Measurements from ENCODE around the gene ALDH18A1.

ALDH18A1 gene

GRCh38 chr10:95579835-95580535 lies 76.5 kb downstream of the ALDH18A1 start:
- DNase-seq (ENCODE audit: low read depth in 4 of 4, low spot score in 1 of 4) = no peak

DNA sequence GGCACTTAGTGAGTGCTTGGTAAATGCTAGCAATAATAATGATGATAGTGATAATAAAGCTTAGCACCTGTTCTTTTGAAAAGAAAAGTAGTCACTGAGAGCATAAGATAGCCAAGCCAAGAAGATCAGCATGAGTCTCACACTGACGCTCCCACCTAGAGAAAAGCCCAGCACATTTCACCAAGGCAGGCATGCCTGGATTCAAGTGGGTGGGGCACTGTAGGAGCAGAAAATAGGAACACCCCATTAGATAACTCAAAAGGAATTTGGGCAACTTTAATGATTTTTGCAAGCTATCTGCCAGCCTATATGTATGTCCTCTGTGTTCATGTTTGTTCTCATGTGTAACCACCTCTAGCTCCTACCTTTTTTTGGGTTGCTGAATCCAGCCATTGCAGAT lies 77.2 kb downstream of the ALDH18A1 start:
- DNase-seq (ENCODE audit: low read depth in 4 of 4, low spot score in 1 of 4) = no peak

- DNase-seq (ENCODE audit: low read depth in 4 of 4, low spot score in 1 of 4) = no peak
Observed at GRCh38 chr10:95578619-95579018, 77.9 kb downstream of the ALDH18A1 start.

GRCh38 chr10:95574649-95575365 lies 81.7 kb downstream of the ALDH18A1 start:
- DNase-seq (ENCODE audit: low read depth in 4 of 4, low spot score in 1 of 4) = no peak

- no peak for DNase-seq (ENCODE audit: low read depth in 4 of 4, low spot score in 1 of 4)
Observed at GRCh38 chr10:95573964-95574604, 82.4 kb downstream of the ALDH18A1 start.

- no peak for DNase-seq (ENCODE audit: low read depth in 4 of 4, low spot score in 1 of 4)
Observed at GRCh38 chr10:95573527-95573926, 83.0 kb downstream of the ALDH18A1 start.

DNA sequence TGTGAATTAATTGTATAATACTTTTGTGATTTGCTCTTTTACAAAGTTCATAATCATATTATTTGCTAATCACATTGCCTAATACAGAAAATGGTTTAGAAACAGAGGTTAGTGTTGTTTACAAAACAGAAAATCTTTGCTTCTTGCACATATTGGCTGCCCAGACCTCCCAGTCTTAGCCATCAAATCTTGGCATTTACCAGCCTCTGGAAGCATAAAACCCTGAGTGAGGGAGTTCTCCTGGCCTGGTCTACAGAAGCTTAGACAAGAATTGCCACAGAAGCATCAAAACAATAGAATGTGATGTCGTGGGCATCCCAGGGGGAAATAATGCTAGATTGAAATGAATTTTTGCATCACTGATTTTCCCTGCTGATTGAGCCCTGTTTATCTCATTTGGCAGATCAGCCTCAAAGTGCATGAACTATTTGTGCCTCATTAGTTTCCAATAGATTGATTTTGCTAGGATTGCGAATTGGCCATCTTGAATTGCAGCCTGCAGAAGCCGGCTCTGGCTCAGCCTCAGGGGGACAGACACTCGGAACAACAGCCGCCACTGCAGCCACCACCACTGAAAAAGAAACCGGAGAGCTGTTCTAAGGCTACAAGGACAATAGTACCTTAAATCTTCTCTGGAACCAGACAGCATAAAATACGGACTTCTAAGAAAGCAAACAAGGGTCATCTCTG lies 84.2 kb downstream of the ALDH18A1 start:
- no peak for DNase-seq (ENCODE audit: low read depth in 4 of 4, low spot score in 1 of 4)

DNA sequence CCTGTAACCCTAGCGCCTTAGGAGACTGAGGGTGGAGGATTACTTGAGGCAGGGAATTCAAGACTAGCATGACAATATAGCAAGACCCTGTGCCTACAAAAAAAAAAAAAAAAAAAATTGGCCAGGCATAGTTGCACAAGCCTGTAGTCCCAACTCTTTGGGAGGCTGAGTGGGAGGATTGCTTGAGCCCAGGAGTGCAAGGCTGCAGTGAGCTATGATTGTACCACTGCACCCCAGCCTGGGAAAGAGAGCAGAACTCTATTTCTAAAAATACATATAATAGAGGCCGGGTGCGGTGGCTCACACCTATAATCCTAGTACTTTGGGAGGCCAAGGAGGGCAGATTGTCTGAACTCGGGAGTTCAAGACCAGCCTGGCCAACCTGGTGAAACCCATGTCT lies 85.1 kb downstream of the ALDH18A1 start:
- DNase-seq (ENCODE audit: low read depth in 4 of 4, low spot score in 1 of 4) = no peak

DNA sequence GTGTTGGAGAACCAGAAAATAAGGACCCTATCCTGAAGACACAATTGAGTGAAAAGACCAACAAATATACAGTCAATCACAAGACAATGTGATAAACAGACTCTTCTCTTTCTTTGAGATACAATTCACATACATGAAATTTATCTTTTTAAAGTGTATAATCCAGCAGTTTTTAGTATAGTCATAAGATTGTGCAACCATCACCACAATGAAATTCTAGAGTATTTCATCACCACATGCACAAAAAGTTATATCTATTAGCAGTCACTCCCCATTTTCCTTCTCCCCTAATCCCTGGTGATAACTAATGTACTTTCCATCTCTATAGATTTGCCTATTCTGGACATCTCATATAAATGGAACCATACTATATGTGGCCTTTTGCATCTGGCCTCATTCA lies 87.1 kb downstream of the ALDH18A1 start:
- no peak for DNase-seq (ENCODE audit: low read depth in 4 of 4, low spot score in 1 of 4)

DNA sequence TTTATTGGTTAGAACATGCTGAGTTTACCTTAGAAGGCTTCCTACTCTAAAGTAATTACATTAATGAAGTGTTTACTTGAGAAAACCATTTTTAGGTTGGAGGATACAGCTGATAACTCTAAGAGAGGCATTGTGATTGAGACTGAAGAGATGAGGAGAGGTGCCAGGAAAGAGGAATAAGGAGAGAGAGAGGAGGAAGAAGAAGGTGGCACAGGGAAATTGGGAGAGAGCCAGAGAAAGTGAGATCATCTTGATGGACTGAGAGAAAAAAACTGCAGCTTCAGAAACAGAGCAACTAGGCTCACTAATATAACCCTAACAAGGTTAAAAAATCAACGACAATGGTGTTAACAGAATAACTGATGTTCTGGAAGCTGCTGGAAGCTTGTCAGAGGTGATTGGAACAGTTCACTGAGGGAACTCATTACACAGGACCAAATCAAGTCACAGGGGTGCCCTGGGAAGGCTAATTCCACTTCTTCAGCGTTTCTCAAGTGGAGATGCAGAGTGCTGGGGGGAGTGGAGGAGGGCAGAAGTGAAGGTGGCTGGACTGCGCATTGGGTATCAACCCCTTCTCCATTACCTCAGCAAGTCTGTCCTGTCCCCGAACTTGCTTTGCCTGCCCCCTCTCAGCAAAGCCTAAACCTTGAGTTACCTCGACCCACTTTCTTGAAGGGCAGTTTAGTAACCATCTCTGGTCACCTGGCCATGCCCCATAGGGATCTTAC lies 88.4 kb downstream of the ALDH18A1 start:
- no peak for DNase-seq (ENCODE audit: low read depth in 4 of 4, low spot score in 1 of 4)

GRCh38 chr10:95566136-95566535 lies 90.4 kb downstream of the ALDH18A1 start:
- no peak for DNase-seq (ENCODE audit: low read depth in 4 of 4, low spot score in 1 of 4)

- DNase-seq (ENCODE audit: low read depth in 4 of 4, low spot score in 1 of 4) = no peak
Observed at GRCh38 chr10:95565336-95565735, 91.2 kb downstream of the ALDH18A1 start.

GRCh38 chr10:95564291-95564690 lies 92.2 kb downstream of the ALDH18A1 start:
- no peak for DNase-seq (ENCODE audit: low read depth in 4 of 4, low spot score in 1 of 4)

- DNase-seq (ENCODE audit: low read depth in 4 of 4, low spot score in 1 of 4) = no peak
Observed at GRCh38 chr10:95562341-95562965, 94.1 kb downstream of the ALDH18A1 start.

DNA sequence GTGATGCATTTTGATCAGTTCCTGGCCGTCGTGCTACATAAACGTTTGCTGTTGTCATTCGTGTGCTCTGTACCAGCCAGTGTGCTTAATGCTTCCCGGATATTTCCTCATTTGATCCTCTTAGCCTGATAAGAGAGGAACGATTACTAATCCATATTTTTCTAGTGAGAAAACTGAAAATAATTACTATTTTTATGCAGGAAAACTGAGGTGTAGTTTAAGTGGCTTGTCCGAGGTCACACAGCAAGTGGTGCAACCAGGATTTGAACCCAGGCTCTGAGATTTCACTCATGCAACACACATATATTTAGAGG lies 94.7 kb downstream of the ALDH18A1 start:
- DNase-seq (ENCODE audit: low read depth in 4 of 4, low spot score in 1 of 4) = no peak

- peak; percentile 59 to 82 (median 66) for DNase-seq (ENCODE audit: low read depth in 4 of 4, low spot score in 1 of 4)
Observed at GRCh38 chr10:95561177-95561863, 95.2 kb downstream of the ALDH18A1 start, which contains the start of gene SORBS1. Gene SORBS1, minus strand, starts transcription at chr10:95561371. Its CDS starts 120,236 bp downstream, at chr10:95441135.

DNA sequence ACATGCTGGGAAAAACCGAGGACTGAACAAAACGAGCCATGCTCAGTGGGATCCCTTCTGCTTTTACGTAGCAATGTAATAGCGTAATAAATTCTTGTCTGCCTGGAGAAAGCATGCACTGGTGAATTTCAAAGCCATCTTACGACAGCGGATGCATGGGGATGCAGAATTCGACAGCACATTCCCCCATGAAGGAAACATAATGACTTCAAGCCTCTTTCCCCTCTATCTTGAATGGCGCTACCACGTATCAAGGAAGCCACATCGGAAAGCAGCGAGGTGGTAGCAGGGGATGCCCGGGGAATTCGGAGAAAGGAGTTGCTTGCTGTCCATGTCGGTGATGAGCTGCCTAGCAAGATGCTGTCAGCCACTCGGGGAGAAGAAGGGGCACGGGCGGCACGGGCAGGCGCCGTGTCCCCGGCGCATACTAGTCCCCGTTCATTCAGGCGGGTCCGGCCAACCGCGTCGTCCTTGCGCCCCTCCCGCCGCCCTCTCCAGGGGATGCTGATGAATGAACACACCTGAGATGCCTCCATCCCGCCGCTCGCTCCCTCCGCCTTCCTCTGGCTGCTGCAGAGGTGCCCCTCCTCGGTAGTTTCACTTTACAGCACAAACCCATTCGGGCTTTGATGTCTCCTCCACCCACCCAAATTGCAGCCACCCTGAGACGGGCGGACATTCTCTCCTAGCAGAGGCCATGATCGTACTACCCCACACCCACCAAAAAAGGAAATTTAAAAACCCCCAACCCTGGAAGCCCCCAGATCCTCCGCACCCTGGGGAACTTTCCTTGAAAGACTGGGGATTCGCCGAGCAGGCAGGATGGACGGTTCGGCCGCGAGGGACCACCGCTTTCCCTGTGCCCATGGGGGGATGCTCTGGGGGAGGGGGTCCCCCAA lies 96.0 kb downstream of the ALDH18A1 start:
- peak in 3 of 4 experiments; percentile 22 to 25 (median 23) for DNase-seq (ENCODE audit: low read depth in 4 of 4, low spot score in 1 of 4)

- no peak for DNase-seq (ENCODE audit: low read depth in 4 of 4, low spot score in 1 of 4)
Observed at GRCh38 chr10:95559896-95560277, 96.6 kb downstream of the ALDH18A1 start.

DNA sequence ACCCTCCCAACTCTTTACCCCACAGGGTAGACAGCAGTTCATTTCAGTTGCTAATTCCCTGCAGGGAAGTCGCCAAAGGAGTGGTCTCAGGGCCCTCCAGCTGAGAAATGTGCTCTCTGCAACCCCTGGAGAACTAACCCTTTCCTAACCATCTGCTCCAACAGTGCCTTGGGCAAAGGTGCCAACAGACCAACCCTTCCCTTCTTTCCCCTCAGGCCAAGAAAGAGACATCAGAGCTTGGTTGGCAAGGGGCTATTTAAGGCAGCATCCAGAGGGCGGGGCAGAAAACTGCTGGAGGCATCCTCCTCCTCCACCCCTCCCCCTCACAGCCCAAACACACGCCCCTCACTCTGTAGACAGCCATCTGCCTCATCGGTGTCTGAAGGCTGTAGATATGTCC lies 97.0 kb downstream of the ALDH18A1 start:
- DNase-seq (ENCODE audit: low read depth in 4 of 4, low spot score in 1 of 4) = no peak

All from stimulated activated CD4-positive, alpha-beta T cell treated with anti-CD3 and anti-CD28 coated beads, Interleukin-1b, Interleukin-23, amount 100 ng/mL, for 24 hours (primary cell).